IPS-18c (cell line): ENCODE data around the gene APOH.

ENCODE experiments used
- H3K4me3 ChIP-seq: 2 replicates; pipeline ENCODE4 v1.7.0; 2013; ENCODE audit warnings: low read depth, mild to moderate bottlenecking, low read length, moderate library complexity; ENCODE audit not compliant: insufficient read depth
- H3K9me3 ChIP-seq: one replicate; pipeline ENCODE4 v1.6.1; 2013; ENCODE audit warnings: mild to moderate bottlenecking, low read length, moderate library complexity; ENCODE audit not compliant: control insufficient read depth, insufficient read depth

The APOH gene

GRCh38 chr17:66248285-66248684 lies 19.1 kb upstream of the APOH start:
- Histone ChIP-seq H3K9me3 (no peaks in the 10 kb centered on the region), H3K4me3 (no peak overlapping the region)

- no peak overlapping the region for H3K4me3 ChIP-seq
- H3K9me3 ChIP-seq: no peaks in the 10 kb centered on the region
Measured at GRCh38 chr17:66241839-66242238, 12.6 kb upstream of the APOH start.

GRCh38 chr17:66240630-66241029 lies 11.4 kb upstream of the APOH start:
- Histone ChIP-seq H3K9me3 (no peaks in the 10 kb centered on the region), H3K4me3 (no peak overlapping the region)

- Histone ChIP-seq H3K4me3 (no peak overlapping the region), H3K9me3 (no peaks in the 10 kb centered on the region)
Measured at GRCh38 chr17:66240013-66240412, 10.8 kb upstream of the APOH start.

- Histone ChIP-seq H3K9me3 (no peaks in the 10 kb centered on the region), H3K4me3 (no peak overlapping the region)
Measured at GRCh38 chr17:66235377-66235994, 6.3 kb upstream of the APOH start.

- Histone ChIP-seq H3K4me3 (no peak overlapping the region), H3K9me3 (no peaks in the 10 kb centered on the region)
Measured at GRCh38 chr17:66234611-66235010, 5.4 kb upstream of the APOH start.

GRCh38 chr17:66233023-66233753 lies 4.0 kb upstream of the APOH start:
- no peak overlapping the region for H3K4me3 ChIP-seq
- no peaks in the 10 kb centered on the region for H3K9me3 ChIP-seq

- no peaks in the 10 kb centered on the region for H3K9me3 ChIP-seq
- H3K4me3 ChIP-seq: no peak overlapping the region
Measured at GRCh38 chr17:66230922-66231591, 1.8 kb upstream of the APOH start.

- H3K9me3 ChIP-seq: no peaks in the 10 kb centered on the region
- no peak overlapping the region for H3K4me3 ChIP-seq
Measured at GRCh38 chr17:66229783-66230538, 746 bp upstream of the APOH start.

GRCh38 chr17:66227212-66228045 lies 1.8 kb downstream of the APOH start:
- no peak overlapping the region for H3K4me3 ChIP-seq
- H3K9me3 ChIP-seq: no peaks in the 10 kb centered on the region

- H3K4me3 ChIP-seq: no peak overlapping the region
- H3K9me3 ChIP-seq: no peaks in the 10 kb centered on the region
Measured at GRCh38 chr17:66222798-66223350, 6.3 kb downstream of the APOH start.

- H3K9me3 ChIP-seq: no peaks in the 10 kb centered on the region
Measured at GRCh38 chr17:66221755-66222530, 7.3 kb downstream of the APOH start.

GRCh38 chr17:66221343-66221742 lies 7.9 kb downstream of the APOH start:
- Histone ChIP-seq H3K9me3 (no peaks in the 10 kb centered on the region), H3K4me3 (no peak overlapping the region)

More at GRCh38 chr17:66221755-66222530, 7.3 kb downstream of the APOH start:
- no peak overlapping the region for H3K4me3 ChIP-seq

- Histone ChIP-seq H3K4me3 (no peak overlapping the region), H3K9me3 (no peaks in the 10 kb centered on the region)
Measured at GRCh38 chr17:66220079-66220835, 9.0 kb downstream of the APOH start.

GRCh38 chr17:66215529-66215911 lies 13.7 kb downstream of the APOH start:
- H3K4me3 ChIP-seq: no peak overlapping the region
- H3K9me3 ChIP-seq: no peaks in the 10 kb centered on the region
